ENCODE measurements around the gene KIAA1217.

DNA sequence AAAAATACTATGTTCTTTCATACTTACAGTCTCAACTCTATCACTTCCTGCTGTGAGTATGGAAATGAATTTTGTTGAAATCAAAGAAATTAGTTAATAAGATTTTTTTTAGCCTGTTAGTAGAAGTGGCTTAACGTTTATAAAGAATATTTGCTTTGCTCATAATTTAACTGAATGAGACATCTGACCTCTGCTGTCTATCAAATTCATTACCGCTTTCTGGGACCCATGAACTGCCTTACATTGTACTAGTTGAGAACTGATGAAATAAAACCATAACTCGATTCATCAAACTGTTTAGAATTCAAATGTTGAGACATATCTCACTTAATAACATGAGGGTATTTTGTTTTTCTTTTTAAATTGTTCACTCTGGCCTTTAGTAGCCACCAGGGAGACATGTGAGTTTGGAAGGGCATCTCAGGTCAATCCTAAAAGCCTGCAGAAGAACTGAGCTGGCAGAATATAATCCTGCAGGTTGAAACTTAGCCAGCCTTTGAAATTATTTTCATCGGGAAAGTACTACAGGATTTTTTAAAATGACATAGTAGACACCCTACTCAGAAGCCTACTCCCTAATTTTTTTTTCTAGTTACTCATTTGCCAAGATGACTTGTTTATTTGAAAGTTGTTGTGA is 78.7 kb downstream of the KIAA1217 start:
- TF ChIP-seq, protein P1, sequence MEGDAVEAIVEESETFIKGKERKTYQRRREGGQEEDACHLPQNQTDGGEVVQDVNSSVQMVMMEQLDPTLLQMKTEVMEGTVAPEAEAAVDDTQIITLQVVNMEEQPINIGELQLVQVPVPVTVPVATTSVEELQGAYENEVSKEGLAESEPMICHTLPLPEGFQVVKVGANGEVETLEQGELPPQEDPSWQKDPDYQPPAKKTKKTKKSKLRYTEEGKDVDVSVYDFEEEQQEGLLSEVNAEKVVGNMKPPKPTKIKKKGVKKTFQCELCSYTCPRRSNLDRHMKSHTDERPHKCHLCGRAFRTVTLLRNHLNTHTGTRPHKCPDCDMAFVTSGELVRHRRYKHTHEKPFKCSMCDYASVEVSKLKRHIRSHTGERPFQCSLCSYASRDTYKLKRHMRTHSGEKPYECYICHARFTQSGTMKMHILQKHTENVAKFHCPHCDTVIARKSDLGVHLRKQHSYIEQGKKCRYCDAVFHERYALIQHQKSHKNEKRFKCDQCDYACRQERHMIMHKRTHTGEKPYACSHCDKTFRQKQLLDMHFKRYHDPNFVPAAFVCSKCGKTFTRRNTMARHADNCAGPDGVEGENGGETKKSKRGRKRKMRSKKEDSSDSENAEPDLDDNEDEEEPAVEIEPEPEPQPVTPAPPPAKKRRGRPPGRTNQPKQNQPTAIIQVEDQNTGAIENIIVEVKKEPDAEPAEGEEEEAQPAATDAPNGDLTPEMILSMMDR (IDR thresholded peaks at IDR 0.05; ENCODE audit: borderline replicate concordance, extremely low read depth, low read length, poor library complexity, severe bottlenecking): no peak
- TF ChIP-seq EZH2 (IDR thresholded peaks at IDR 0.05; ENCODE audit: borderline replicate concordance, low read depth, low read length, severe bottlenecking): no peak
